Progenitor cell of endocrine pancreas (in vitro differentiated cells): Measurements from ENCODE around the gene N4BP2L2. TPM values are rescaled to one million over a fixed set of nuclear protein-coding genes. Genes with fewer than 3 reads are reported as not detected.

Experiments used
- DNase-seq: peaks from one replicate; pipeline ENCODE4 v3.0.0; 2021; ENCODE audit warnings: low spot score; ENCODE audit not compliant: unreplicated experiment
- H3K27ac Mint-ChIP-seq: 2 replicates; pipeline ENCODE4 v1.8.0; 2021; ENCODE audit warnings: mild to moderate bottlenecking, moderate library complexity, mixed read lengths
- H3K27me3 Mint-ChIP-seq: 2 replicates; pipeline ENCODE4 v1.8.0; 2021; ENCODE audit warnings: mixed read lengths
- H3K36me3 Mint-ChIP-seq: 2 replicates; pipeline ENCODE4 v1.8.0; 2022; ENCODE audit warnings: mixed read lengths; ENCODE audit not compliant: insufficient read depth
- H3K4me1 Mint-ChIP-seq: 2 replicates; pipeline ENCODE4 v1.8.0; 2021; ENCODE audit warnings: low read depth, mixed read lengths
- H3K4me3 Mint-ChIP-seq: 2 replicates; pipeline ENCODE4 v1.8.0; 2021; ENCODE audit warnings: low read depth, mild to moderate bottlenecking, moderate library complexity, mixed read lengths
- H3K9me3 Mint-ChIP-seq: 2 replicates; pipeline ENCODE4 v1.8.0; 2021; ENCODE audit warnings: low read depth, mixed read lengths
- CTCF ChIP-seq: fragments of 200-600 bp; sonication (generic); IDR thresholded peaks from one replicate; pipeline ENCODE4 v1.5.0; 2021; ENCODE audit warnings: antibody characterized with exemption, mild to moderate bottlenecking; ENCODE audit not compliant: unreplicated experiment
- total RNA-seq: library from RNA; stranded (reverse); gene quantifications from 2 replicates; pipeline ENCODE4 v1.2.1, GENCODE V29; 2021

N4BP2L2 gene
- total RNA-seq, 1 donor from 2014 or later = 155 TPM

DNA sequence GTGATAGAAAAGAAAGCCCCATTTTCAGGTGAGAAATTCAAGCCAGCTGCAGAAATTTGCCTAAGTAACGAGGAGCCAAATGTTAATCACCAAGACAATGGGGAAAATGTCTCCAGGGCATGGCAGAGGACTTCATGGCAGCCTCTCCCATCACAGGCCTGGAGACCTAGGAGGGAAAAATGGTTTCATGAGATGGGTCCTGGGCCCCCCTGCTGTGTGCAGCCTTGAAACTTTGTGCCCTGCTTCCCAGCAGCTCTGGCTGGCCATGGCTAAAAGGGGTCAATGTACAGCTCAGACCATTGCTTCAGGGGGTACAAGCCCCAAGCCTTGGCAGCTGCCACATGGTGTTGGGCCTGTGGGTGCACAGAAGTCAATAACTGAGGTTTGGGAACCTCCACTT is 120.6 kb downstream of the N4BP2L2 start:
- peaks cover 12% of the 10 kb centered on the region for H3K36me3 Mint-ChIP-seq
- peaks cover 11% of the 10 kb centered on the region for H3K9me3 Mint-ChIP-seq
- no peak for DNase-seq
- no peak overlapping the region for H3K4me3 Mint-ChIP-seq
- no peaks in the 10 kb centered on the region for H3K4me1 Mint-ChIP-seq
- no peaks in the 10 kb centered on the region for H3K27me3 Mint-ChIP-seq
- no peak for TF ChIP-seq CTCF
- H3K27ac Mint-ChIP-seq = no peak overlapping the region

- H3K4me1 Mint-ChIP-seq = peaks cover 4% of the 10 kb centered on the region
- no peak overlapping the region for H3K27ac Mint-ChIP-seq
- TF ChIP-seq CTCF = peak; percentile 51
- DNase-seq = no peak
- H3K36me3 Mint-ChIP-seq = peaks cover 10% of the 10 kb centered on the region
- H3K27me3 Mint-ChIP-seq = peaks cover 13% of the 10 kb centered on the region
- no peak overlapping the region for H3K4me3 Mint-ChIP-seq
- H3K9me3 Mint-ChIP-seq = peaks cover 11% of the 10 kb centered on the region
Observed at GRCh38 chr13:32415019-32415418, 123.6 kb downstream of the N4BP2L2 start.

GRCh38 chr13:32414580-32414979 is 124.0 kb downstream of the N4BP2L2 start:
- no peak for TF ChIP-seq CTCF
- peaks cover 17% of the 10 kb centered on the region for H3K27me3 Mint-ChIP-seq
- H3K9me3 Mint-ChIP-seq = peaks cover 11% of the 10 kb centered on the region
- H3K36me3 Mint-ChIP-seq = peaks cover 8% of the 10 kb centered on the region
- no peak overlapping the region for H3K4me3 Mint-ChIP-seq
- H3K4me1 Mint-ChIP-seq = peaks cover 9% of the 10 kb centered on the region
- no peak for DNase-seq
- no peak overlapping the region for H3K27ac Mint-ChIP-seq

GRCh38 chr13:32413284-32413683 is 125.3 kb downstream of the N4BP2L2 start:
- peaks cover 30% of the 10 kb centered on the region for H3K27me3 Mint-ChIP-seq
- H3K9me3 Mint-ChIP-seq = peaks cover 7% of the 10 kb centered on the region
- DNase-seq = no peak
- peaks cover 3% of the 10 kb centered on the region for H3K36me3 Mint-ChIP-seq
- no peak for TF ChIP-seq CTCF
- no peak overlapping the region for H3K4me3 Mint-ChIP-seq
- H3K4me1 Mint-ChIP-seq = peaks cover 14% of the 10 kb centered on the region
- H3K27ac Mint-ChIP-seq = no peak overlapping the region

- no peak overlapping the region for H3K27ac Mint-ChIP-seq
- DNase-seq = no peak
- peaks cover 14% of the 10 kb centered on the region for H3K4me1 Mint-ChIP-seq
- no peak for TF ChIP-seq CTCF
- peaks cover 17% of the 10 kb centered on the region for H3K36me3 Mint-ChIP-seq
- H3K9me3 Mint-ChIP-seq = no peaks in the 10 kb centered on the region
- peaks cover 55% of the 10 kb centered on the region for H3K27me3 Mint-ChIP-seq
- H3K4me3 Mint-ChIP-seq = peak overlapping the region; percentile 58
Observed at GRCh38 chr13:32409561-32410421, 128.8 kb downstream of the N4BP2L2 start.
